Measurements from ENCODE around the gene GIPC2. TPM values are rescaled to one million over a fixed set of nuclear protein-coding genes. Genes with fewer than 3 reads are reported as not detected.

The GIPC2 gene
- total and polyA plus RNA-seq, 2 donors (not counting 1 experiment from before 2014, with no cell fraction given): not detected

DNA sequence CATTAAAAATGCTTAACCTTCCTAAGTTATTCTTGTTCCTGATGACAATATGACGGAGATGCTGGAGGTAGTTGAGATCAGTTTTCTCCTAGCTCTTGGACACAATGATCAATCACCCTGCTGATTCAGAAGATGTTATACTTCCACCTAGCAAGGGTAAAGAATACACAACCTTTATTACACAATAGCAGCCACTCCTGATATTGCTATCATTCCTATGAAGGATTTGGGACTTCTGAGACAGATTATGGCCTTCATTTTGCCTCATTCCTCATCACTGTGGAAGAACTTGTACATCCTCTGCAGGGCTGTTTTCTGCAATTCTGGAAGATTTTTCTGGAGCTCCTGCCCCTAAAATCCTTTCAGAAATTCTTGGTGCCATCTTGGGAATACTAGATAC, 47.8 kb downstream of the GIPC2 start:
- H2AFZ ChIP-seq (ENCODE audit: insufficient read depth, low read depth, low read length, poor library complexity, severe bottlenecking): no peak overlapping the region
- ChIA-PET CTCF (no interaction called here), POLR2A (no interaction called here)
- H3K79me2 ChIP-seq (ENCODE audit: control insufficient read depth, insufficient read depth, low read length): no peaks in the 10 kb centered on the region
- H4K20me1 ChIP-seq (ENCODE audit: control insufficient read depth, insufficient read depth, low read length, poor library complexity, severe bottlenecking): no peaks in the 10 kb centered on the region
- ATAC-seq (ENCODE audit: low read depth) (no peak), DNase-seq (no peak)
- H3K9ac ChIP-seq (ENCODE audit: low read length): no peak overlapping the region
- no peaks in the 10 kb centered on the region for H3K4me1 ChIP-seq (ENCODE audit: control insufficient read depth in 2 of 2, insufficient read depth in 2 of 2, low read length in 2 of 2)
- H3K9me3 ChIP-seq (ENCODE audit: control extremely low read depth in 1 of 3, control insufficient read depth in 2 of 3, insufficient read depth in 1 of 3, low read length in 2 of 3): no peaks in the 10 kb centered on the region
- H3K4me3 ChIP-seq (ENCODE audit: control extremely low read depth in 1 of 5, extremely low read depth in 1 of 5, insufficient read depth in 1 of 5, low read depth in 2 of 5, low read length in 4 of 5): no peak overlapping the region
- intact Hi-C loops (cut with micrococcal nuclease): no loop called here
- H3K27ac ChIP-seq (ENCODE audit: low read length in 2 of 2): no peak overlapping the region
- Mint-ChIP-seq H3K4me1 (no peaks in the 10 kb centered on the region), H3K4me3 (no peak overlapping the region), H3K9me3 (ENCODE audit: insufficient read depth) (no peaks in the 10 kb centered on the region), H3K27me3 (peaks cover 4% of the 10 kb centered on the region), H3K27ac (no peak overlapping the region)
- H3K36me3 ChIP-seq (replicated peaks in 1 of 2; ENCODE audit: control extremely low read depth in 1 of 2, control insufficient read depth in 1 of 2, extremely low read depth in 1 of 2, insufficient read depth in 2 of 2, low read length in 1 of 2): no peaks in the 10 kb centered on the region
- no peaks in the 10 kb centered on the region for H3K27me3 ChIP-seq (replicated peaks in 1 of 4; ENCODE audit: control extremely low read depth in 1 of 4, control insufficient read depth in 3 of 4, insufficient read depth in 4 of 4, low read length in 3 of 4)
- H3K4me2 ChIP-seq (replicated peaks; ENCODE audit: low read depth, low read length, poor library complexity, severe bottlenecking): no peak overlapping the region
- TF ChIP-seq EZH2 (IDR thresholded peaks at IDR 0.05; ENCODE audit: borderline replicate concordance, insufficient read depth, low read depth, low read length, poor library complexity, severe bottlenecking): no peak
- TF ChIP-seq, protein P1, sequence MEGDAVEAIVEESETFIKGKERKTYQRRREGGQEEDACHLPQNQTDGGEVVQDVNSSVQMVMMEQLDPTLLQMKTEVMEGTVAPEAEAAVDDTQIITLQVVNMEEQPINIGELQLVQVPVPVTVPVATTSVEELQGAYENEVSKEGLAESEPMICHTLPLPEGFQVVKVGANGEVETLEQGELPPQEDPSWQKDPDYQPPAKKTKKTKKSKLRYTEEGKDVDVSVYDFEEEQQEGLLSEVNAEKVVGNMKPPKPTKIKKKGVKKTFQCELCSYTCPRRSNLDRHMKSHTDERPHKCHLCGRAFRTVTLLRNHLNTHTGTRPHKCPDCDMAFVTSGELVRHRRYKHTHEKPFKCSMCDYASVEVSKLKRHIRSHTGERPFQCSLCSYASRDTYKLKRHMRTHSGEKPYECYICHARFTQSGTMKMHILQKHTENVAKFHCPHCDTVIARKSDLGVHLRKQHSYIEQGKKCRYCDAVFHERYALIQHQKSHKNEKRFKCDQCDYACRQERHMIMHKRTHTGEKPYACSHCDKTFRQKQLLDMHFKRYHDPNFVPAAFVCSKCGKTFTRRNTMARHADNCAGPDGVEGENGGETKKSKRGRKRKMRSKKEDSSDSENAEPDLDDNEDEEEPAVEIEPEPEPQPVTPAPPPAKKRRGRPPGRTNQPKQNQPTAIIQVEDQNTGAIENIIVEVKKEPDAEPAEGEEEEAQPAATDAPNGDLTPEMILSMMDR (IDR thresholded peaks at IDR 0.05): no peak
- no CpG with 5 or more reads among the region's 1 CpG for WGBS (ENCODE audit: insufficient coverage)

DNA sequence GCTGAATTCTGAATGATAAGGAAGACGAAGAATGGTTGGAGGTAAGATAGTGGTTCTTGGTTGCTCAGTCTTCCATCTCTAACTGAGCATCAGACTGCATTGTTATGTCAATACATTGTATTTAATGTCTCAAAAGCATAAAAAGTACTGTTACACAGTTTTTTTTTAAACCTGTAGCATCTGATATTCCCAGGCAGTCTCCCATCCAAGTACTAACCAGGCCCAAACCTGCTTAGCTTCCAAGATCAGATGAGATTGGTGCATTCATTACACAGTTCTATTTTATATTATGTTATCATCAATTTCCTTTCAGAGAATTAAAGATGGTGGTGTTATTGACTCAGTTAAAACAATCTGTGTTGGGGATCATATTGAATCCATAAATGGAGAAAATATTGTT, 48.9 kb downstream of the GIPC2 start:
- Histone ChIP-seq H3K4me3 (ENCODE audit: control extremely low read depth in 1 of 5, extremely low read depth in 1 of 5, insufficient read depth in 1 of 5, low read depth in 2 of 5, low read length in 4 of 5) (no peak overlapping the region), H3K27ac (ENCODE audit: low read length in 2 of 2) (no peak overlapping the region), H4K20me1 (ENCODE audit: control insufficient read depth, insufficient read depth, low read length, poor library complexity, severe bottlenecking) (no peaks in the 10 kb centered on the region), H3K79me2 (ENCODE audit: control insufficient read depth, insufficient read depth, low read length) (no peaks in the 10 kb centered on the region), H3K9me3 (ENCODE audit: control extremely low read depth in 1 of 3, control insufficient read depth in 2 of 3, insufficient read depth in 1 of 3, low read length in 2 of 3) (no peaks in the 10 kb centered on the region), H3K27me3 (replicated peaks in 1 of 4; ENCODE audit: control extremely low read depth in 1 of 4, control insufficient read depth in 3 of 4, insufficient read depth in 4 of 4, low read length in 3 of 4) (no peaks in the 10 kb centered on the region), H3K36me3 (replicated peaks in 1 of 2; ENCODE audit: control extremely low read depth in 1 of 2, control insufficient read depth in 1 of 2, extremely low read depth in 1 of 2, insufficient read depth in 2 of 2, low read length in 1 of 2) (no peaks in the 10 kb centered on the region), H2AFZ (ENCODE audit: insufficient read depth, low read depth, low read length, poor library complexity, severe bottlenecking) (no peak overlapping the region), H3K9ac (ENCODE audit: low read length) (no peak overlapping the region), H3K4me1 (ENCODE audit: control insufficient read depth in 2 of 2, insufficient read depth in 2 of 2, low read length in 2 of 2) (no peaks in the 10 kb centered on the region), H3K4me2 (replicated peaks; ENCODE audit: low read depth, low read length, poor library complexity, severe bottlenecking) (no peak overlapping the region)
- ATAC-seq (ENCODE audit: low read depth) (no peak), DNase-seq (no peak)
- H3K27me3 Mint-ChIP-seq: peaks cover 5% of the 10 kb centered on the region
- H3K27ac Mint-ChIP-seq: no peak overlapping the region
- TF ChIP-seq EZH2 (IDR thresholded peaks at IDR 0.05; ENCODE audit: borderline replicate concordance, insufficient read depth, low read depth, low read length, poor library complexity, severe bottlenecking): no peak
- TF ChIP-seq, protein P1 (IDR thresholded peaks at IDR 0.05): no peak
- H3K9me3 Mint-ChIP-seq (ENCODE audit: insufficient read depth): no peaks in the 10 kb centered on the region
- no peaks in the 10 kb centered on the region for H3K4me1 Mint-ChIP-seq
- H3K4me3 Mint-ChIP-seq: no peak overlapping the region
- ChIA-PET CTCF (no interaction called here), POLR2A (no interaction called here)
- no CpG with 5 or more reads among the region's 1 CpG for WGBS (ENCODE audit: insufficient coverage)
- intact Hi-C loops (cut with micrococcal nuclease): no loop called here

Data from B cell (primary cell).